Body of pancreas (tissue), 4 donors: ENCODE data around the gene EML5. TPM values are rescaled to one million over a fixed set of nuclear protein-coding genes. Genes with fewer than 3 reads are reported as not detected.

Experiments used
- ATAC-seq: fragments of 150-250 bp; one replicate; pipeline ENCODE4 v1.9.1; 2016
- DNase-seq, 4 donors: peaks; one replicate each; pipeline ENCODE4 v3.0.0-alpha.2; 2019
- H3K27ac ChIP-seq, 4 donors: fragments of 200-600 bp; sonication (generic); 1 replicate in 3 of 4; 2 replicates in 1 of 4; pipeline versions ENCODE4 v1.5.1 to v1.6.1; 2016 to 2019; ENCODE audit warnings: mild to moderate bottlenecking in 1 of 4, mixed read lengths in 1 of 4, moderate library complexity in 1 of 4
- H3K27me3 ChIP-seq, 2 donors: fragments of 200-600 bp; sonication (generic); one replicate each; pipeline ENCODE4 v1.6.0; 2016; ENCODE audit warnings: mild to moderate bottlenecking in 1 of 2
- H3K36me3 ChIP-seq, 2 donors: fragments of 200-600 bp; sonication (generic); replicated peaks in 1 of 2; 2 replicates each; pipeline ENCODE4 v1.5.1; 2016; ENCODE audit warnings: low read depth in 2 of 2; ENCODE audit not compliant: insufficient read depth in 1 of 2
- H3K4me1 ChIP-seq: fragments of 200-600 bp; sonication (generic); one replicate; pipeline ENCODE4 v1.6.0; 2016
- H3K4me3 ChIP-seq, 2 donors: fragments of 200-600 bp; sonication (generic); 1 replicate in 1 of 2; 2 replicates in 1 of 2; pipeline ENCODE4 v1.5.1; 2016 to 2019
- H3K9me3 ChIP-seq, 3 donors: fragments of 200-600 bp; sonication (generic); 1 replicate in 2 of 3; 2 replicates in 1 of 3; pipeline ENCODE4 v1.5.1; 2016
- CTCF ChIP-seq, 7 experiments: fragments of 450-650 bp in 4 of 7; fragments of 200-600 bp in 3 of 7; sonication (generic) in 3 of 7; IDR thresholded peaks; one replicate each; pipeline ENCODE4 v1.5.1; 2016 to 2019; ENCODE audit warnings: antibody characterized with exemption in 7 of 7
- POLR2A ChIP-seq, 3 donors: fragments of 450-650 bp; IDR thresholded peaks; one replicate each; pipeline ENCODE4 v1.6.1; 2016; ENCODE audit warnings: antibody characterized with exemption in 3 of 3, mild to moderate bottlenecking in 2 of 3
- WGBS, 2 donors: methylation state at CpG; one replicate each; pipeline ENCODE4 v1.1.5; 2017; 5-methylcytosine and 5-hydroxymethylcytosine counted together
- intact Hi-C: fragments of 100-400 bp; cut with DNase I; formaldehyde crosslinking; loops from one replicate; pipeline ENCODE4 v1.15.1; 2023
- total RNA-seq, 2 donors: library from RNA; depleted of rRNA; stranded (reverse); fragments of >200 nt; gene quantifications; one replicate each; pipeline ENCODE4 v1.1.0, GENCODE V29; 2016

The EML5 gene
- total RNA-seq, 2 donors from 2014 or later, result 2.9 to 3.3 TPM

GRCh38 chr14:88621100-88621499 lies 171.7 kb downstream of the EML5 start:
- H3K9me3 ChIP-seq, result no peaks in the 10 kb centered on the region
- H3K4me3 ChIP-seq, result no peak overlapping the region
- TF ChIP-seq POLR2A (IDR thresholded peaks at IDR 0.05) (no peak), CTCF (IDR thresholded peaks at IDR 0.05) (no peak)
- DNase-seq (no peak), ATAC-seq (no peak)
- intact Hi-C loops, result no loop called here
- no peaks in the 10 kb centered on the region for H3K4me1 ChIP-seq
- H3K27ac ChIP-seq, result no peak overlapping the region
- WGBS, 2 donors, result 65 to 77% methylated on average over 2 of the region's 2 CpGs
- no peaks in the 10 kb centered on the region for H3K36me3 ChIP-seq
- no peaks in the 10 kb centered on the region for H3K27me3 ChIP-seq

GRCh38 chr14:88618476-88618875 lies 174.3 kb downstream of the EML5 start:
- H3K27me3 ChIP-seq, result no peaks in the 10 kb centered on the region
- intact Hi-C loops, result no loop called here
- no peaks in the 10 kb centered on the region for H3K9me3 ChIP-seq
- WGBS, 2 donors, result 81 to 87% methylated on average over 5 of the region's 5 CpGs
- no peak overlapping the region for H3K27ac ChIP-seq
- peaks cover 11% of the 10 kb centered on the region for H3K4me1 ChIP-seq
- TF ChIP-seq CTCF (IDR thresholded peaks at IDR 0.05), result no peak
- no peak for TF ChIP-seq POLR2A (IDR thresholded peaks at IDR 0.05)
- ATAC-seq (no peak), DNase-seq (no peak)
- H3K36me3 ChIP-seq, result no peaks in the 10 kb centered on the region
- no peak overlapping the region for H3K4me3 ChIP-seq

- Histone ChIP-seq H3K27me3 (no peaks in the 10 kb centered on the region), H3K27ac (no peak overlapping the region), H3K4me3 (no peak overlapping the region), H3K36me3 (no peaks in the 10 kb centered on the region), H3K4me1 (peaks cover 20% of the 10 kb centered on the region), H3K9me3 (no peaks in the 10 kb centered on the region)
- intact Hi-C loops, result no loop called here
- 82 to 86% methylated on average over 1 of the region's 1 CpG for WGBS, 2 donors
- DNase-seq (no peak), ATAC-seq (no peak)
- TF ChIP-seq CTCF (IDR thresholded peaks at IDR 0.05) (no peak), POLR2A (IDR thresholded peaks at IDR 0.05) (no peak)
These were observed 175.3 kb downstream of the EML5 start for GRCh38 chr14:88617479-88617878.

GRCh38 chr14:88616697-88617096 lies 176.1 kb downstream of the EML5 start:
- DNase-seq (no peak), ATAC-seq (no peak)
- Histone ChIP-seq H3K9me3 (no peaks in the 10 kb centered on the region), H3K4me1 (peaks cover 20% of the 10 kb centered on the region), H3K36me3 (peaks cover 0 to 2% of the 10 kb centered on the region in 2 donors), H3K27ac (no peak overlapping the region), H3K4me3 (no peak overlapping the region), H3K27me3 (no peaks in the 10 kb centered on the region)
- TF ChIP-seq POLR2A (IDR thresholded peaks at IDR 0.05) (no peak), CTCF (IDR thresholded peaks at IDR 0.05) (no peak)
- 93 to 97% methylated on average over 1 of the region's 1 CpG for WGBS, 2 donors
- intact Hi-C loops, result no loop called here

GRCh38 chr14:88614218-88614907 lies 178.4 kb downstream of the EML5 start:
- Histone ChIP-seq H3K9me3 (no peaks in the 10 kb centered on the region), H3K27me3 (no peaks in the 10 kb centered on the region), H3K27ac (peak overlapping the region in 3 of 4 donors; percentile 36 to 73 (median 66)), H3K36me3 (peaks cover under 1 to 13% of the 10 kb centered on the region in 2 donors), H3K4me1 (peaks cover 20% of the 10 kb centered on the region), H3K4me3 (no peak overlapping the region)
- ATAC-seq (no peak), DNase-seq (no peak)
- whole genome bisulfite sequencing, 2 donors, result 72 to 82% methylated on average over 3 of the region's 3 CpGs
- TF ChIP-seq CTCF (IDR thresholded peaks at IDR 0.05), result no peak
- no peak for TF ChIP-seq POLR2A (IDR thresholded peaks at IDR 0.05)
- intact Hi-C loops, result no loop called here
